GM15510 (cell line): ENCODE measurements around the gene CGB7.
"Not testable (repeated sequence)": the region's sequence is repeated elsewhere in the genome, so short reads cannot be mapped to it uniquely, and the experiment has no call there.

Source experiments
- POLR2A ChIP-seq: IDR thresholded peaks from 3 replicates; pipeline ENCODE4 v1.6.1; 2011; ENCODE audit warnings: borderline replicate concordance; ENCODE audit not compliant: insufficient read length; ENCODE audit errors: extremely low read depth

The CGB7 gene

DNA sequence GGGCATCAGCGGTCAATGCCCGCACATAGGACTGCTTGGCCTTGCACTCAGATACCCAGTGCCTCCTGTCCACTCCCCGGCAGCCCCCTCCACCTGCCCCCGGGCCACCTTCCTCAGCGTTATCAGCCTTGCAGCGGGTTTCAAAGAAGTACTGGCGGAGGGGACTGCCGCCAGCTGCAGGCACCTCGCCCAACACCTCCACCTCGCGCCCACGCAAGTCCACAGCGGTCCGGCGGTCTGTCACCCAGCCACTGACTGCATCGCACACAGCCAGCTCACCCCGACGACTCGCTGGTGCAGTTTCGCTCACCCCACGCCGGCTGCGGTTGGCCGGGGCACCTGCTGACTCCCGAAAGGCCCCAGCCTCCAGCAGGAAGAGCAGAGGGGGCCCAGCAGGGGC is 3.9 kb upstream of the CGB7 start:
- no peak for TF ChIP-seq POLR2A

- no peak for TF ChIP-seq POLR2A
Measured at GRCh38 chr19:49061000-49061399, 3.5 kb upstream of the CGB7 start.

DNA sequence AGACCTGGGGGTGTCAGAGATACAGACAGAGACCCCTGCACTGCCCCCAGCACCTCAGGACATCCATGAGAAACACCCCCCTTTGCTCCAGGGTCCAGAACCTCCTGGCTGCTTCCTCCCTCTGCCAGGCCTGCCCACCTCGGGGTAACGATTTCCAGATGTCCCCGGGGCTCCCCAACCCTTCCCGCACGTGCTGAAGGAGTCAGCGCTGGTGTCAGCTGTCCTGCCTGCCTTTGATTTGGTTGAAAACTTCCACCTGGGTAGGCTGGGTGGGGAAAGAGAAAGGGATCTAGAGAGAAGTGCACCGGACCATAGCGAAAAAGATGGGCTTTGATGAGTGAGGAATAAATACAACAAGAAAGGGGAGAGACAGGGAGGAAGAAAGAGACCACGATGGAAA is 1.5 kb upstream of the CGB7 start:
- no peak for TF ChIP-seq POLR2A

DNA sequence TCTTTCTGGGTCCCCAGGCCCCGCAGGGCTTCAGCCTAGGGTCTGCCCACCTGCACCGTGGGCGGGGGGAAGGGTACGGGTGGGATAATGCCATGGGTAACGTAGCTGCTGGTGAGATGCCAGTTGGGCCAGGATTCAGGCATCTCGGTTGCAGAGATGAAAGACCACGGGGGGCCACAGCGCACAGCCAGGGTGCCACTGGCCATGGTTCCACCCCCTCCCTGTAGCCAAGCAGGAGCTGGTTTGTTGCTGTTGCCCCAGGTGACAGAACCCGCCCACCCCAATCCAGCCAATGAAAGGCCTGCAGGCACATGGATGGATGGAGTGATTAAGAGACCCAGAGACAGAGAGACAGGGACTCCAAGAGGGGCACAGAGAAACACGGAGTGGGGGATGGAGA is 1.0 kb upstream of the CGB7 start:
- TF ChIP-seq POLR2A: no peak

DNA sequence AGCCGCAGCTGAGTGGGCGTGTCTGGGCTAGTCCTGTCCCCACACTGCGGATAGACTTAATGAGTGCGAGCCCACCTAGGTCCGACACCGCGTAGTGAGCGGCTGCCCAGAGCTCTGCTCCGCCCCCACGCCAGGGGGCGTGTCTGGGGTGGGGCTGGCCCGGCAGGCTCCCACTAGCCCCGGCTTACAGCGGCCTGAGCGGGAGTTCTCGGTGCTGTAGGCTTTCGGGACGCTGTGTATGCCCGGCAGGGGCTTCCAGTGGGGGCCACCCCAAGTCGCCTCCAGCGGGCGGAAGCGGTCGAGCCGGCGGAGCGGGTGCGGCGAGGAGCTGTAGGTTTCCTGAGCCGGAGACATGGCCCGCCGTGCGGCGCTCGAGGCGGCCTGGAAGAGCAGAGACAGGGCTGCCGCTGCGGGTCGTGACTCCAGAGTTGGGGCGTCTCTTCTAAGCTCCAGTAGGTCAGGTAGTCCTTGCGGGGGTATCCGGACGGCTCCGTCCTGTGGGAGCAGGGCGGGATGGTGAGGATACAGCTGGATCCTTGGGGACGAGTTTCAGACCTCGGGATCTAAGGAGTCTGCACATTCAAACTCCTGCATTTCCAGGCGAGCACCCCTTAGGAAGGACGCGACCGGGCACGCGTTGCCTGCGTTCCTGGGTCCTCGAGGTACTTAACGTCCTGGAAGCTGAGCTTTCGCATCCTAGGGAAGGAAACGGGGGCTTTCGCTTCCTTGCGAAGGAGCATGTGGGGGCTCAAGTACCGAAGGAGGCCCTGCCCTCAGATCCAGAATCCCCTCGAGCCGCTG is 1.2 kb downstream of the CGB7 start:
- TF ChIP-seq POLR2A: no peak

GRCh38 chr19:49049011-49049410 is 8.5 kb downstream of the CGB7 start, which contains the start of gene CGB8:
Gene CGB8 (minus strand): TSS chr19:49049111. CDS start chr19:49048739, 372 bp downstream.
- TF ChIP-seq POLR2A: not testable (repeated sequence)

- not testable (repeated sequence) for TF ChIP-seq POLR2A
Measured at GRCh38 chr19:49043548-49043947, 14.0 kb downstream of the CGB7 start, which contains the start of gene CGB5. Gene CGB5 (plus strand): TSS chr19:49043848. CDS start chr19:49044210, 362 bp downstream.

DNA sequence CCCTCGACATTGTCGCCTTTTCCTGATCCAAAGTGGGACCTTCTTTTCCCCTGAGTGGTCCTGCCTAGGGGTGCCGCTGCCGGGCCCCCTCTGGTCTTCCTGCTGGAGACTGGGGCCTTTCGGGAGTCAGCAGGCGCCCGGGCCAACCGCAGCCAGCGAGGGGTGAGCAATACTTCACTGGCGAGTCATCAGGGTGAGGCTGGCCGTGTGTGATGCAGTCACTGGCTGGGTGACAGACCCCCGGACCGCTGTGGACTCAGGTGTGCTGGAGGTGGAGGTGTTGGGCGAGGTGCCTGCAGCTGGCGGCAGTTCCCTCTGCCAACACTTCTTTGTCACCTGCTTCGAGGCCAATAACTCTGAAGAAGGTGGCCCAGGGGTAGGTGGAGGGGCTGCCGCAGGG is 15.4 kb downstream of the CGB7 start:
- no peak for TF ChIP-seq POLR2A

- not testable (repeated sequence) for TF ChIP-seq POLR2A
Measured at GRCh38 chr19:49036815-49037214, 20.7 kb downstream of the CGB7 start, which contains the start of gene CGB1. Gene CGB1 (minus strand): TSS chr19:49036895. CDS start chr19:49036711, 184 bp downstream.

- TF ChIP-seq POLR2A: not testable (repeated sequence)
Measured at GRCh38 chr19:49031642-49032301, 25.8 kb downstream of the CGB7 start, which contains the start of gene CGB2. Gene CGB2 (plus strand): TSS chr19:49031890. CDS start chr19:49032096, 206 bp downstream.

DNA sequence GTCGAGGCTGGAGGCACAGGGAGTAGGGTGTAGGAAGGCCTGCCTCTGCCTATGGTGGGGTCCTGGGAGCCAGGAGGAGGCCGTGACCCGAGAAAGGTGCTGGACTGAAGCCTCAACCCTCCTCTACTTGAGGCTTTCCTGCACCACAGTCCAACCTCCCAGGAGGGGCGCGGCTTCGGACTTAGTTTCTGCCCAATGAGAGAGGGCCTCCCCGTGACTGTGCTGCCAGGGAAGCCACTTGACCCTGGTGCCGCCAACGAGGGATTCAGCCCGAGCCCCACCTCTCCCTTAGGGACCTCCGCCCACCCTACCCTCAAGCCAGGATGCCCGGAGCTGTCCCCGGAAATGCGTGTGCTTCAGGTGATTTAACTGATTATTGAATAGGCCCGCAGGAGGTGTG is 33.3 kb downstream of the CGB7 start, which contains the start of gene CGB3:
Gene CGB3 (minus strand): TSS at position 101 of the 400 bp plus-strand sequence. CDS start 362 bp downstream, outside the sequence.
- TF ChIP-seq POLR2A: not testable (repeated sequence)

DNA sequence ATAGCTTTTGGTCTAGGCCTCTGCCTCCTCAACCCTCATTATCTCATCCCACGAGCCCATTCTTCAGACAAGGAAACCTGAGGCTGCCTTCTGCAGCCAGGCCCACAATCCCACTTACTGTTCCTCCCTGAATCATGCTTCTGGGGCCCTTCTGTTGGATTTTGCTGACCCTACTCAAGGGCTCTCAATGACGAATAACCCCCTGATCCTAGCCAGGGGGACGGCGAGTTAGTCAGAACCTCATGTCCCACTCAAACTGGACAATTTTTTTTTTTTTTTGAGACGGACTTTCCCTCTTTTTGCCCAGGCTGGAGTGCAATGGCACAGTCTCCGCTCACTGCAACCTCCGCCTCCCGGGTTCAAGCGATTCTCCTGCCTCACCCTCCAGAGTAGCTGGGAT is 35.4 kb downstream of the CGB7 start:
- no peak for TF ChIP-seq POLR2A

- TF ChIP-seq POLR2A: no peak
Measured at GRCh38 chr19:49020931-49021895, 36.3 kb downstream of the CGB7 start.

DNA sequence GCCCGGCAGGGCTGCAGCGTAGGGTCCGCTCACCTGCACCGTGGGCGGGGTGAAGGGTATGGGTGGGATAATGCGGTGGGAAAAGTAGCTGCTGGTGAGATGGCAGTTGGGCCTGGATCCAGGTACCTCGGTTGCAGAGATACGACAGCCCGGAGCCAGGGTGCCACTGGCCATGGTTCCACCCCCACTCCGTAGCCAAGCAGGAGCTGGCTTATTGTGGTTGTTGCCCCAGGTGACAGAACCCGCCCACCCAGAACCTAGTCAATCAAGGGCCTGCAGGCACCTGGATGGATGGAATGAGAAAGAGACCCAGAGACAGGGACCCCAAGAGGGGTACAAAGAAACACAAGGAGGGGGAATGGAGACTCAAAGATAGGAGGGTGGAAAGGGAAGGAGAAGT is 37.2 kb downstream of the CGB7 start:
- no peak for TF ChIP-seq POLR2A
